NCI-H1105 (cell line): Measurements from ENCODE around the gene KLHL21.

Source experiments
- DNase-seq: peaks from one replicate; lab custom pipeline; 2025; lab: John Stamatoyannopoulos, UW

The KLHL21 gene

DNA sequence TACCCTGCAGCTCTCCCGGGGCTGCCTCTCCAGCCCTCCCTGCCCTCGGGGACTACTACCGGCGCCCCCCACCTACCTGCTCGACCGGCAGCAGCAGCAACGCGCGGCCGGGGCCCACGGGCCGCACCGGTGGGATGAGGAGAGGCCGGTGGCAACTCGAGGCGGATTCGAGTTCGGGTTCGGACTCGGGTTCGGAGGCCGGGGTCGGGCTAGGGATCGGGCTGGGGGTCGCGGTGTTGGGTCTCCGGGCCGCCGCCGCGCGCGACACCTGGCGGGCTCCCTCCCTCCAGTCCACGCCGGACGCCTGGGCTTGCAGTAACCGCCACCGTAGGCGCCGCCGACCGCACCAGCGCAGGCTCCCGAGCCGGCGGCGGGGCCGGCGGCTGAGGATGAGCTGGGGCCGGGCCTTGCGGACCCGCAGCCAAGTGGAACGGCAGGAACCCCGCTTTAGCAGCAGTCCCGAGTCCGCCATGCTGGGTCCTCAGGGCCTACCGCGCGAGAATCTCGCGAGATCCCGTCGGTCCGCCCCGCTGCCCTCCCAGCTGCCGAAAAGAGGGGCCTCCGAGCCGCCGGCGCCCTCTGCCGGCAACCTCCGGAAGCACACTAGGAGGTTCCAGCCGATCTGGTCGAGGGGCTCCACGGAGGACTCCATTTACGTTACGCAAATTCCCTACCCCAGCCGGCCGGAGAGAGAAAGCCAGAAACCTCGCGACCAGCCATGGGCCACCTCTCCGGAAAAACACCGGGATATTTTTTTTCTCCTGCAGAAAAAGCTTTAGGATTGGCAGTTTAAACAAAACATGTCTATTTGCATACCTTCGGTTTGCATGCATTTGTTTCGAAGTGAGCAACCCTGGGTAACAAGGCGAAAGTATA lies 48.4 kb downstream of the KLHL21 start, which contains the start of gene NOL9:
NOL9 (minus strand) TSS at position 483 of the 876 bp plus-strand sequence; CDS start at position 472, 11 bp downstream.
- DNase-seq: peak; percentile 93

DNA sequence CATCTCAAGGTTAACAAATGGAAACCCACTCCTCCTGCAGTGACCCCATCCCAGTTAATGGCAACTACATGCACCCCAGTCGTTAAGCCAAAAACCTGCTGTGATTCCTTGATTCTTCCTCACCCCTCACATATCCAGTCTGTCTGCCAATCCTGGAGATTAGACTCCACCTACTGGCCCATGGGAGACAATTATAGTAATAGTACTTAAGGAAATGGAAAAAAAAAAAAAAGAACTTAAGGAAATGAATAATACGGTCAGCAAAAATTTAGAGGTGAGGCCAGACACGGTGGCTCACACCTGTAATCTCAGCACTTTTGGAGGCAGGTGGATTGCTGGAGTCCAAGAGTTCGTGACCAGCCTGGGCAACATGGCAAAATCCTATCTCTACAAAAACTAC lies 55.4 kb downstream of the KLHL21 start:
- DNase-seq: no peak

DNA sequence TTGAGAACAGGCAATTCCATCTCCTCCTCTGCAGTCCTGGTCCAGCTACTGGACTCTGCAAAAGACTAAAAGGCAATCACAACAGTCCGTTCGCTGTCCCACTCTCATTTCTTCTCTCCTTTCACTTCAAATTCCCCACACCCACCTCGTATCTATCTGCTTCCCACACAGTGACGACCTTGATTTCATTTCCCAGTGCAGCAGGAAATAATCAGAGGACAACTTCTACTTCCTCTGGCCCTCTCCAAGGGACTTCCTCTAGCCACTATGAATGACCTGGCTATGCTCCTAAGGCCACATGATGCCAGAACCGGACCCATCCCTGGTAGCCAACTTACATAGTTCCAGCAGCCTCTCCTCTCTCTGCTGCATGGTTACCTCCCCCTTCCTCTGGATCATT lies 56.3 kb downstream of the KLHL21 start:
- no peak for DNase-seq

- DNase-seq: no peak
These were observed 57.2 kb downstream of the KLHL21 start for GRCh38 chr1:6545276-6546112.

GRCh38 chr1:6544831-6545230 lies 57.8 kb downstream of the KLHL21 start:
- no peak for DNase-seq
